HepG2 (cell line): Measurements from ENCODE around the gene SF3B6. TPM values are rescaled to one million over a fixed set of nuclear protein-coding genes. Genes with fewer than 3 reads are reported as not detected.

Experiments used
- E2F1 ChIP-seq: sonication (generic); formaldehyde crosslinking; IDR thresholded peaks from 2 replicates; pipeline ENCODE4 v1.5.0; 2020; ENCODE audit warnings: missing genetic modification reagents
- FOSL2 ChIP-seq: sonication (generic); formaldehyde crosslinking; IDR thresholded peaks from 2 replicates; pipeline ENCODE4 v1.4.0; 2020; ENCODE audit warnings: missing genetic modification reagents
- GPBP1L1 ChIP-seq: sonication (generic); formaldehyde crosslinking; IDR thresholded peaks from 2 replicates; pipeline ENCODE4 v1.5.0; 2020; ENCODE audit warnings: mild to moderate bottlenecking, missing genetic modification reagents
- HES4 ChIP-seq: sonication (generic); formaldehyde crosslinking; IDR thresholded peaks from 2 replicates; pipeline ENCODE4 v1.9.0; 2021; ENCODE audit warnings: mild to moderate bottlenecking, missing genetic modification reagents, borderline replicate concordance
- HMGA1 ChIP-seq: sonication (generic); formaldehyde crosslinking; conservative IDR thresholded peaks from 2 replicates; pipeline ENCODE4 v1.4.0; 2020; ENCODE audit warnings: missing genetic modification reagents
- HMGXB4 ChIP-seq, 2 experiments: sonication (generic) in 1 of 2; formaldehyde crosslinking in 1 of 2; IDR thresholded peaks; 2 replicates each; pipeline versions ENCODE4 v1.4.0 to v1.6.1; 2018 to 2020; ENCODE audit warnings: missing genetic modification reagents in 2 of 2, borderline replicate concordance in 1 of 2, low read depth in 1 of 2, mild to moderate bottlenecking in 1 of 2, missing biosample characterization in 1 of 2
- KLF16 ChIP-seq, 2 experiments: sonication (generic) in 1 of 2; formaldehyde crosslinking in 1 of 2; IDR thresholded peaks; 2 replicates each; pipeline versions ENCODE4 v1.6.1 to v1.8.0; 2016 to 2023; ENCODE audit warnings: missing genetic modification reagents in 2 of 2, missing compliant biosample characterization in 1 of 2
- MAFG ChIP-seq: sonication (generic); formaldehyde crosslinking; IDR thresholded peaks from 2 replicates; pipeline ENCODE4 v1.5.1; 2020; ENCODE audit warnings: mild to moderate bottlenecking, missing genetic modification reagents
- MEF2D ChIP-seq: sonication (generic); formaldehyde crosslinking; IDR thresholded peaks from 2 replicates; pipeline ENCODE4 v1.5.1; 2020; ENCODE audit warnings: mild to moderate bottlenecking, missing genetic modification reagents
- MTA1 ChIP-seq: sonication (generic); formaldehyde crosslinking; IDR thresholded peaks from 2 replicates; pipeline ENCODE4 v1.4.0; 2020; ENCODE audit warnings: missing genetic modification reagents, mild to moderate bottlenecking, borderline replicate concordance
- NONO ChIP-seq, 2 experiments: fragments of 450-650 bp in 1 of 2; sonication (generic) in 1 of 2; formaldehyde crosslinking in 1 of 2; IDR thresholded peaks in 1 of 2; conservative IDR thresholded peaks in 1 of 2; 2 replicates each; pipeline versions ENCODE4 v1.6.1 to v1.8.0; 2017 to 2022; ENCODE audit warnings: mild to moderate bottlenecking in 1 of 2, missing genetic modification reagents in 1 of 2, moderate library complexity in 1 of 2
- NR2C2 ChIP-seq: sonication (generic); formaldehyde crosslinking; IDR thresholded peaks from 2 replicates; pipeline ENCODE4 v1.4.0; 2020; ENCODE audit warnings: missing genetic modification reagents, mild to moderate bottlenecking, moderate library complexity, borderline replicate concordance
- RORA ChIP-seq: sonication (generic); formaldehyde crosslinking; IDR thresholded peaks from 2 replicates; pipeline ENCODE4 v1.5.0; 2020; ENCODE audit warnings: mild to moderate bottlenecking, missing genetic modification reagents, moderate library complexity
- SOX13 ChIP-seq, 3 experiments: fragments of 450-650 bp in 1 of 3; sonication (generic) in 1 of 3; formaldehyde crosslinking in 1 of 3; IDR thresholded peaks in 2 of 3; conservative IDR thresholded peaks in 1 of 3; 2 replicates each; pipeline versions ENCODE4 v1.5.0 to v1.6.1; 2016 to 2020; ENCODE audit warnings: antibody characterized with exemption in 1 of 3, mild to moderate bottlenecking in 1 of 3, missing compliant biosample characterization in 1 of 3, missing genetic modification reagents in 1 of 3, moderate library complexity in 1 of 3
- SP5 ChIP-seq: IDR thresholded peaks from 2 replicates; pipeline ENCODE4 v1.6.1; 2016; ENCODE audit warnings: low read depth, borderline replicate concordance
- THAP11 ChIP-seq: IDR thresholded peaks from 2 replicates; pipeline ENCODE4 v1.6.1; 2016; ENCODE audit warnings: missing biosample characterization, missing genetic modification reagents
- ZFX ChIP-seq: sonication (generic); formaldehyde crosslinking; IDR thresholded peaks from 2 replicates; pipeline ENCODE4 v1.4.0; 2020; ENCODE audit warnings: mild to moderate bottlenecking, low read depth, missing genetic modification reagents, moderate library complexity
- ZFY ChIP-seq: sonication (generic); formaldehyde crosslinking; IDR thresholded peaks from 2 replicates; pipeline ENCODE4 v1.4.0; 2020; ENCODE audit warnings: missing genetic modification reagents
- ZMYM3 ChIP-seq: sonication (generic); formaldehyde crosslinking; IDR thresholded peaks from 2 replicates; pipeline ENCODE4 v1.5.1; 2020; ENCODE audit warnings: mild to moderate bottlenecking, missing genetic modification reagents
- ZNF333 ChIP-seq: sonication (generic); formaldehyde crosslinking; IDR thresholded peaks from 2 replicates; pipeline ENCODE4 v1.4.0; 2020; ENCODE audit warnings: mild to moderate bottlenecking, missing genetic modification reagents, borderline replicate concordance
- ZNF337 ChIP-seq: sonication (generic); formaldehyde crosslinking; IDR thresholded peaks from 2 replicates; pipeline ENCODE4 v1.5.1; 2020; ENCODE audit warnings: missing genetic modification reagents, low read depth, mild to moderate bottlenecking, borderline replicate concordance
- ZNF530 ChIP-seq: sonication (generic); formaldehyde crosslinking; IDR thresholded peaks from 2 replicates; pipeline ENCODE4 v1.5.0; 2020; ENCODE audit warnings: low read depth, mild to moderate bottlenecking, missing genetic modification reagents
- ZNF781 ChIP-seq: sonication (generic); formaldehyde crosslinking; IDR thresholded peaks from 2 replicates; pipeline ENCODE4 v1.5.1; 2020; ENCODE audit warnings: borderline replicate concordance, mild to moderate bottlenecking, missing genetic modification reagents; ENCODE audit errors: not compliant biosample characterization
- ZSCAN25 ChIP-seq: sonication (generic); formaldehyde crosslinking; IDR thresholded peaks from 2 replicates; pipeline ENCODE4 v1.8.0; 2022; ENCODE audit warnings: mild to moderate bottlenecking, missing genetic modification reagents
- polyA plus RNA-seq, 8 experiments: library from polyadenylated mRNA; depleted of rRNA in 3 of 8; stranded (reverse) in 7 of 8; unstranded in 1 of 8; fragments of >200 nt; fragmentation: Illumina TruSeq in 4 of 8; extraction: Trizol in 4 of 8; gene quantifications; 2 replicates each; pipeline versions ENCODE4 v1.2.1 to v1.2.3, GENCODE V29; 2011 to 2016; ENCODE audit warnings: low read depth in 4 of 8, missing spikeins in 1 of 8, mixed read lengths in 1 of 8; ENCODE audit not compliant: insufficient read depth in 1 of 8
- total RNA-seq, 5 experiments: library from RNA; depleted of rRNA; stranded (reverse); fragments of >200 nt; fragmentation: Illumina TruSeq; extraction: Trizol; gene quantifications; 2 replicates each; pipeline ENCODE4 v1.2.3, GENCODE V29; 2016; ENCODE audit warnings: low read depth in 1 of 5

The SF3B6 gene
- total and polyA plus RNA-seq, 2 of the 13 experiments (the other 11 are each of a cell fraction or from before 2014, with no cell fraction given), result 177 to 182 TPM

- TF ChIP-seq E2F1 (CRISPR knock-in tag), result no peak
- no peak for TF ChIP-seq RORA (CRISPR knock-in tag)
- 0 out of 2 replicates have a peak, but pooled peaks have one; percentile 3 for TF ChIP-seq MEF2D
- 0 out of 4 replicates have a peak, but pooled peaks of 1 of the 2 experiments have one; percentile 22 for TF ChIP-seq KLF16 (CRISPR knock-in tag; IDR thresholded peaks at IDR 0.05)
- no peak for TF ChIP-seq GPBP1L1 (CRISPR knock-in tag)
- no peak for TF ChIP-seq NR2C2
- TF ChIP-seq THAP11 (CRISPR knock-in tag), result peak; percentile 83
- TF ChIP-seq SP5, result peak; percentile 78
- no peak; the same call in 1 of the 2 replicates for TF ChIP-seq FOSL2 (CRISPR knock-in tag)
- peak; percentile 62; the same call in 1 of the 2 replicates for TF ChIP-seq HES4
- TF ChIP-seq SOX13 (IDR thresholded peaks at IDR 0.05), result no peak
- TF ChIP-seq SOX13 (CRISPR knock-in tag; conservative IDR thresholded peaks at IDR 0.05 in 1 of 2, IDR thresholded peaks at IDR 0.05 in 1 of 2), result peak in 1 of 2 experiments; percentile 32; a peak in 1 of 4 replicates
- TF ChIP-seq ZNF337 (CRISPR knock-in tag), result no peak
- TF ChIP-seq ZNF781 (CRISPR knock-in tag), result no peak
- no peak for TF ChIP-seq ZNF530 (CRISPR knock-in tag)
- no peak for TF ChIP-seq HMGA1 (CRISPR knock-in tag)
- TF ChIP-seq ZMYM3 (CRISPR knock-in tag), result no peak
- TF ChIP-seq ZFY, result no peak; the same call in none of the 2 replicates
- peak; percentile 31; the same call in 1 of the 2 replicates for TF ChIP-seq MTA1 (CRISPR knock-in tag)
- no peak for TF ChIP-seq NONO (IDR thresholded peaks at IDR 0.05)
- 0 out of 2 replicates have a peak, but pooled peaks have one; percentile 10 for TF ChIP-seq NONO (CRISPR knock-in tag; conservative IDR thresholded peaks at IDR 0.05)
- no peak for TF ChIP-seq ZNF333 (CRISPR knock-in tag)
- no peak for TF ChIP-seq MAFG (CRISPR knock-in tag)
- peak in 1 of 2 experiments; percentile 45; a peak in 2 of 4 replicates for TF ChIP-seq HMGXB4 (CRISPR knock-in tag; IDR thresholded peaks at IDR 0.05; ENCODE audit: borderline replicate concordance in 1 of 2, low read depth in 1 of 2)
- no peak for TF ChIP-seq ZSCAN25 (CRISPR knock-in tag)
- peak; percentile 13 for TF ChIP-seq ZFX
Observed at GRCh38 chr2:24049485-24050021, 26.6 kb downstream of the SF3B6 start, which contains the start of gene FKBP1B (continued).
